Central memory CD4-positive, alpha-beta T cell (primary cell): ENCODE data around the gene ORM1.
"Not testable (repeated sequence)": the region's sequence is repeated elsewhere in the genome, so short reads cannot be mapped to it uniquely, and the experiment has no call there.

ENCODE experiments used
- DNase-seq: peaks from one replicate; pipeline ENCODE4 v3.0.0; 2022

The ORM1 gene

GRCh38 chr9:114325684-114326254 is 2.9 kb downstream of the ORM1 start:
- DNase-seq: not testable (repeated sequence)

- no peak for DNase-seq
Measured at GRCh38 chr9:114327749-114328148, 4.9 kb downstream of the ORM1 start.

- DNase-seq: not testable (repeated sequence)
Measured at GRCh38 chr9:114328357-114328820, 5.5 kb downstream of the ORM1 start.

- DNase-seq: not testable (repeated sequence)
Measured at GRCh38 chr9:114328937-114329624, 6.2 kb downstream of the ORM1 start.

GRCh38 chr9:114329625-114330022 is 6.7 kb downstream of the ORM1 start, which contains the start of gene ORM2:
TSS of gene ORM2 (plus strand) at chr9:114329869. CDS start at chr9:114329905, 36 bp downstream.
- DNase-seq: not testable (repeated sequence)

GRCh38 chr9:114330636-114331035 is 7.7 kb downstream of the ORM1 start:
- DNase-seq: no peak

- not testable (repeated sequence) for DNase-seq
Measured at GRCh38 chr9:114331229-114332195, 8.6 kb downstream of the ORM1 start.

GRCh38 chr9:114332474-114333040 is 9.7 kb downstream of the ORM1 start:
- DNase-seq: not testable (repeated sequence)

- DNase-seq: not testable (repeated sequence)
Measured at GRCh38 chr9:114333718-114334117, 10.8 kb downstream of the ORM1 start.

GRCh38 chr9:114334490-114334889 is 11.6 kb downstream of the ORM1 start:
- DNase-seq: no peak

- DNase-seq: no peak
Measured at GRCh38 chr9:114335745-114336144, 12.8 kb downstream of the ORM1 start.

GRCh38 chr9:114336157-114336556 is 13.3 kb downstream of the ORM1 start:
- DNase-seq: no peak

- no peak for DNase-seq
Measured at GRCh38 chr9:114336699-114337395, 13.9 kb downstream of the ORM1 start.

GRCh38 chr9:114338187-114338586 is 15.3 kb downstream of the ORM1 start:
- no peak for DNase-seq

- DNase-seq: peak; percentile 33
Measured at GRCh38 chr9:114339130-114339908, 16.4 kb downstream of the ORM1 start.

- DNase-seq: no peak
Measured at GRCh38 chr9:114341152-114341830, 18.4 kb downstream of the ORM1 start.

- no peak for DNase-seq
Measured at GRCh38 chr9:114341991-114342390, 19.1 kb downstream of the ORM1 start.

GRCh38 chr9:114342755-114343440 is 20.0 kb downstream of the ORM1 start:
- no peak for DNase-seq

GRCh38 chr9:114343471-114344187 is 20.7 kb downstream of the ORM1 start:
- no peak for DNase-seq
